OCI-LY1 (cell line): ENCODE data around the gene AREL1.

Source experiments
- EZH2 ChIP-seq: fragments of 200-600 bp; sonication (generic), shearing (Covaris generic); IDR thresholded peaks from 2 replicates; pipeline ENCODE4 v1.8.0; 2017; ENCODE audit warnings: borderline replicate concordance, mixed run types, mild to moderate bottlenecking, antibody characterized with exemption, low read length, moderate library complexity, mixed read lengths
- TF ChIP-seq, protein P1 (sequence below): fragments of 200-600 bp; sonication (generic), shearing (Covaris generic); IDR thresholded peaks from 2 replicates; pipeline ENCODE4 v1.5.1; 2017; ENCODE audit warnings: mild to moderate bottlenecking, antibody characterized with exemption, low read length, moderate library complexity, mixed read lengths

DNA sequence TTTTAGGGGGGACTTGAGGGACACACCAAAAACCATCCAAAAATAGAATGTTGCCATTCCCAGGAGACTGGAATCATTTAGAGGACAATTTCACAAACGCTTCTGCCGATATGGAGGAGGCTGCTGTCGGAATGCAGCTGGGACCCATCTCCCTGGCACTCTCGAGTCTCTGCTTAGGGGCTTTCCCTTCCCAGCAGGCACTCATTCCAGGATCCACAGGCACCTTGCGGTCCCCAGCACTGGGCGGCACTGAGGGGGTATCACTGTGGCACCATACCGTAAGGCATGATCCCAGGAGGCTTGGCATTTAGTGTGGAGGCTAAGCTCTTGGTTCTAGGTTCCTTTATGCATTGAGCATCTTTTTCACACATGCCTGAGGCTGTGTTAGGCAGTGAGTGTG lies 64.3 kb downstream of the AREL1 start:
- TF ChIP-seq, protein P1, sequence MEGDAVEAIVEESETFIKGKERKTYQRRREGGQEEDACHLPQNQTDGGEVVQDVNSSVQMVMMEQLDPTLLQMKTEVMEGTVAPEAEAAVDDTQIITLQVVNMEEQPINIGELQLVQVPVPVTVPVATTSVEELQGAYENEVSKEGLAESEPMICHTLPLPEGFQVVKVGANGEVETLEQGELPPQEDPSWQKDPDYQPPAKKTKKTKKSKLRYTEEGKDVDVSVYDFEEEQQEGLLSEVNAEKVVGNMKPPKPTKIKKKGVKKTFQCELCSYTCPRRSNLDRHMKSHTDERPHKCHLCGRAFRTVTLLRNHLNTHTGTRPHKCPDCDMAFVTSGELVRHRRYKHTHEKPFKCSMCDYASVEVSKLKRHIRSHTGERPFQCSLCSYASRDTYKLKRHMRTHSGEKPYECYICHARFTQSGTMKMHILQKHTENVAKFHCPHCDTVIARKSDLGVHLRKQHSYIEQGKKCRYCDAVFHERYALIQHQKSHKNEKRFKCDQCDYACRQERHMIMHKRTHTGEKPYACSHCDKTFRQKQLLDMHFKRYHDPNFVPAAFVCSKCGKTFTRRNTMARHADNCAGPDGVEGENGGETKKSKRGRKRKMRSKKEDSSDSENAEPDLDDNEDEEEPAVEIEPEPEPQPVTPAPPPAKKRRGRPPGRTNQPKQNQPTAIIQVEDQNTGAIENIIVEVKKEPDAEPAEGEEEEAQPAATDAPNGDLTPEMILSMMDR = no peak
- TF ChIP-seq EZH2 = no peak
